SK-N-SH (cell line): ENCODE data around the gene TMEM269. TPM values are rescaled to one million over a fixed set of nuclear protein-coding genes. Genes with fewer than 3 reads are reported as not detected.

Experiments
- CTCF ChIA-PET: fragments of 300-600, 350-600 bp; formaldehyde crosslinking; extraction: SDS; loops from one replicate; lab custom pipeline; 2021; lab: Yijun Ruan, JAX
- POLR2A ChIA-PET: fragments of 350-600 bp; sonication (Branson Sonifier 250); formaldehyde crosslinking; extraction: SDS; loops from one replicate; lab custom pipeline; 2020; ENCODE audit warnings: antibody characterized with exemption, inconsistent platforms; lab: Yijun Ruan, JAX
- DNase-seq: peaks from one replicate; pipeline ENCODE4 v3.0.0; 2012
- H2AFZ ChIP-seq: fragments of 200-600 bp; sonication (generic); 2 replicates; pipeline ENCODE4 v1.8.1; 2016; ENCODE audit warnings: antibody characterized with exemption, mild to moderate bottlenecking, low read depth
- H3F3A ChIP-seq: fragments of 200-600 bp; sonication (generic); replicated peaks from 2 replicates; pipeline ENCODE3; 2016; ENCODE audit warnings: antibody characterized with exemption, mild to moderate bottlenecking; ENCODE audit not compliant: insufficient read depth
- H3K27ac ChIP-seq, 2 experiments: fragments of 200-500 bp in 1 of 2; fragments of 200-600 bp in 1 of 2; sonication (Bioruptor generic) in 1 of 2; sonication (generic), shearing (Covaris generic) in 1 of 2; 2 replicates each; pipeline versions ENCODE4 v1.5.1 to v1.6.1; 2014 to 2016; ENCODE audit warnings: low read depth in 2 of 2, inconsistent platforms in 1 of 2, low read length in 1 of 2, mild to moderate bottlenecking in 1 of 2, mixed read lengths in 1 of 2
- H3K27me3 ChIP-seq: fragments of 200-600 bp; sonication (generic), shearing (Covaris generic); 2 replicates; pipeline ENCODE4 v1.6.1; 2016; ENCODE audit warnings: mixed run types; ENCODE audit not compliant: insufficient read depth
- H3K36me3 ChIP-seq, 2 experiments: fragments of 200-500 bp in 1 of 2; fragments of 200-600 bp in 1 of 2; sonication (Bioruptor generic) in 1 of 2; sonication (generic) in 1 of 2; replicated peaks in 1 of 2; 2 replicates each; pipeline versions ENCODE3 to v1.5.1; 2014 to 2016; ENCODE audit warnings: low read length in 1 of 2, mild to moderate bottlenecking in 1 of 2; ENCODE audit not compliant: insufficient read depth in 2 of 2, control insufficient read depth in 1 of 2
- H3K4me1 ChIP-seq, 2 experiments: fragments of 200-500 bp in 1 of 2; fragments of 200-600 bp in 1 of 2; sonication (Bioruptor generic) in 1 of 2; sonication (generic), shearing (Covaris generic) in 1 of 2; 2 replicates each; pipeline versions ENCODE4 v1.5.1 to v1.6.1; 2014 to 2016; ENCODE audit warnings: low read depth in 1 of 2, low read length in 1 of 2, mixed run types in 1 of 2; ENCODE audit not compliant: insufficient read depth in 2 of 2, control insufficient read depth in 1 of 2
- H3K4me2 ChIP-seq: fragments of 200-600 bp; sonication (generic), shearing (Covaris generic); 2 replicates; pipeline ENCODE4 v1.6.1; 2017; ENCODE audit warnings: mixed run types
- H3K4me3 ChIP-seq, 2 experiments: fragments of 200-500 bp in 1 of 2; fragments of 200-600 bp in 1 of 2; sonication (Bioruptor generic) in 1 of 2; sonication (generic), shearing (Covaris generic) in 1 of 2; 2 replicates each; pipeline versions ENCODE4 v1.5.1 to v1.8.1; 2014 to 2016; ENCODE audit warnings: low read depth in 2 of 2, inconsistent platforms in 1 of 2, low read length in 1 of 2, mild to moderate bottlenecking in 1 of 2, mixed read lengths in 1 of 2, moderate library complexity in 1 of 2
- H3K79me2 ChIP-seq: fragments of 200-600 bp; sonication (generic); 2 replicates; pipeline ENCODE4 v1.8.1; 2017; ENCODE audit warnings: mild to moderate bottlenecking; ENCODE audit not compliant: insufficient read depth
- H3K9ac ChIP-seq: fragments of 200-600 bp; sonication (generic); 2 replicates; pipeline ENCODE4 v1.6.1; 2017; ENCODE audit warnings: mixed run types
- H3K9me2 ChIP-seq: fragments of 200-600 bp; sonication (generic); 2 replicates; pipeline ENCODE4 v1.6.1; 2017; ENCODE audit warnings: mixed run types
- H3K9me3 ChIP-seq: fragments of 200-600 bp; sonication (generic); 2 replicates; pipeline ENCODE4 v1.6.1; 2017; ENCODE audit warnings: mixed run types, mild to moderate bottlenecking, moderate library complexity
- H4K20me1 ChIP-seq: fragments of 200-600 bp; sonication (generic); 2 replicates; pipeline ENCODE4 v1.6.1; 2017; ENCODE audit warnings: mild to moderate bottlenecking, mixed run types; ENCODE audit not compliant: insufficient read depth
- CHD2 ChIP-seq: fragments of 150-350 bp; IDR thresholded peaks from 2 replicates; pipeline ENCODE4 v1.6.1; 2018; ENCODE audit warnings: low read length; ENCODE audit not compliant: partially characterized antibody
- EP300 ChIP-seq, 2 experiments: IDR thresholded peaks; 2 replicates each; pipeline versions ENCODE4 v1.4.0 to v1.6.1; 2012; ENCODE audit warnings: borderline replicate concordance in 1 of 2, low read depth in 1 of 2, low read length in 1 of 2
- FOXM1 ChIP-seq: IDR thresholded peaks from 2 replicates; pipeline ENCODE4 v1.4.0; 2012; ENCODE audit warnings: low read depth, mild to moderate bottlenecking
- GABPA ChIP-seq: IDR thresholded peaks from 2 replicates; pipeline ENCODE4 v1.4.0; 2012; ENCODE audit warnings: low read depth, mild to moderate bottlenecking
- JUND ChIP-seq: IDR thresholded peaks from 2 replicates; pipeline ENCODE4 v1.4.0; 2012
- MXI1 ChIP-seq: IDR thresholded peaks from 2 replicates; pipeline ENCODE4 v1.6.1; 2012; ENCODE audit warnings: mild to moderate bottlenecking, low read depth, low read length, improper control_type of control experiment
- POLR2AphosphoS5 ChIP-seq: IDR thresholded peaks from 2 replicates; pipeline ENCODE4 v1.6.1; 2012; ENCODE audit warnings: low read depth, low read length
- RXRA ChIP-seq: IDR thresholded peaks from 2 replicates; pipeline ENCODE4 v1.4.0; 2012; ENCODE audit warnings: low read depth, mild to moderate bottlenecking, borderline replicate concordance
- WGBS: methylation state at CpG from one replicate; pipeline ENCODE4 v1.1.6; 2017; ENCODE audit warnings: low lambda C conversion rate; 5-methylcytosine and 5-hydroxymethylcytosine counted together
- polyA plus RNA-seq, 3 experiments: library from polyadenylated mRNA; depleted of rRNA; stranded (reverse); fragments of >200 nt; gene quantifications; 2 replicates each; pipeline ENCODE4 v1.2.3, GENCODE V29; 2012
- TF ChIP-seq, protein P1 (sequence below): IDR thresholded peaks from 2 replicates; pipeline ENCODE4 v1.6.1; 2012; ENCODE audit warnings: mild to moderate bottlenecking, low read depth, low read length, moderate library complexity
- TF ChIP-seq, protein P2 (sequence below): IDR thresholded peaks from 2 replicates; pipeline ENCODE4 v1.4.0; 2012; ENCODE audit warnings: low read depth
- TF ChIP-seq, protein P3 (sequence below): fragments of 150-350 bp; IDR thresholded peaks from 2 replicates; pipeline ENCODE4 v1.6.1; 2016; ENCODE audit warnings: mild to moderate bottlenecking, low read depth, low read length
- TF ChIP-seq, protein P4 (sequence below): IDR thresholded peaks from 2 replicates; pipeline ENCODE4 v1.4.0; 2012; ENCODE audit warnings: low read depth, borderline replicate concordance

TMEM269 gene
- polyA plus RNA-seq, 1 of the 3 experiments (the other 2 are of a cell fraction) = 0.05 TPM

DNA sequence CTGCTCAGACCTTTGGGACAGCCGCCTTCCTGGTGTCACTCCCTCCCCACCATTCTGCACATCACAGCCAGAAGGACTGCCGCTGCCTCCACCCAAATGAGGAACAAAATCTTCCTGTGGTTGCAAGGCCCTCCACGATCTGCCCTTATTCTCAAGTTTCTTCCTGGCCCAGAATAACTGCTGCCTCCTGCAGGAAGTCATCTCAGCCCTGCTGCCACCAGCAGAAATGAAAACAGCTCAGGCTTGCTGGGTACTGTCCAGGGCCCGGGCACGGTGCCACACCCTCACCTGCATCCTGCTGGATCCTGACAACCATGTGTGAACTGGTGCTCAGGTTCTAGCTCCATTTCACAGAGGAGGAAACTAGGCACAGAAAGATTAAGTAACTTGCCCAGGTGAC lies 47.5 kb upstream of the TMEM269 start:
- Histone ChIP-seq H3F3A (no peaks in the 10 kb centered on the region), H3K27ac (no peak overlapping the region), H3K9me3 (no peaks in the 10 kb centered on the region), H4K20me1 (no peaks in the 10 kb centered on the region), H3K36me3 (no peaks in the 10 kb centered on the region), H3K4me1 (peaks cover 0 to 7% of the 10 kb centered on the region in 2 experiments; a peak in 1 of 4 replicates), H2AFZ (no peak overlapping the region), H3K4me2 (no peak overlapping the region), H3K27me3 (no peaks in the 10 kb centered on the region), H3K9me2 (no peaks in the 10 kb centered on the region), H3K79me2 (no peaks in the 10 kb centered on the region), H3K9ac (no peak overlapping the region), H3K4me3 (no peak overlapping the region)
- ChIA-PET CTCF (interaction anchor here (1.0 to 5.5 kb wide), 3 partner anchors 11 to 20 kb away, joined by 3 to 25 read pairs (median 3); no protein-coding TSS in a partner anchor), POLR2A (no interaction called here)
- TF ChIP-seq, protein P1, sequence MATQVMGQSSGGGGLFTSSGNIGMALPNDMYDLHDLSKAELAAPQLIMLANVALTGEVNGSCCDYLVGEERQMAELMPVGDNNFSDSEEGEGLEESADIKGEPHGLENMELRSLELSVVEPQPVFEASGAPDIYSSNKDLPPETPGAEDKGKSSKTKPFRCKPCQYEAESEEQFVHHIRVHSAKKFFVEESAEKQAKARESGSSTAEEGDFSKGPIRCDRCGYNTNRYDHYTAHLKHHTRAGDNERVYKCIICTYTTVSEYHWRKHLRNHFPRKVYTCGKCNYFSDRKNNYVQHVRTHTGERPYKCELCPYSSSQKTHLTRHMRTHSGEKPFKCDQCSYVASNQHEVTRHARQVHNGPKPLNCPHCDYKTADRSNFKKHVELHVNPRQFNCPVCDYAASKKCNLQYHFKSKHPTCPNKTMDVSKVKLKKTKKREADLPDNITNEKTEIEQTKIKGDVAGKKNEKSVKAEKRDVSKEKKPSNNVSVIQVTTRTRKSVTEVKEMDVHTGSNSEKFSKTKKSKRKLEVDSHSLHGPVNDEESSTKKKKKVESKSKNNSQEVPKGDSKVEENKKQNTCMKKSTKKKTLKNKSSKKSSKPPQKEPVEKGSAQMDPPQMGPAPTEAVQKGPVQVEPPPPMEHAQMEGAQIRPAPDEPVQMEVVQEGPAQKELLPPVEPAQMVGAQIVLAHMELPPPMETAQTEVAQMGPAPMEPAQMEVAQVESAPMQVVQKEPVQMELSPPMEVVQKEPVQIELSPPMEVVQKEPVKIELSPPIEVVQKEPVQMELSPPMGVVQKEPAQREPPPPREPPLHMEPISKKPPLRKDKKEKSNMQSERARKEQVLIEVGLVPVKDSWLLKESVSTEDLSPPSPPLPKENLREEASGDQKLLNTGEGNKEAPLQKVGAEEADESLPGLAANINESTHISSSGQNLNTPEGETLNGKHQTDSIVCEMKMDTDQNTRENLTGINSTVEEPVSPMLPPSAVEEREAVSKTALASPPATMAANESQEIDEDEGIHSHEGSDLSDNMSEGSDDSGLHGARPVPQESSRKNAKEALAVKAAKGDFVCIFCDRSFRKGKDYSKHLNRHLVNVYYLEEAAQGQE = no peak
- TF ChIP-seq, protein P2, sequence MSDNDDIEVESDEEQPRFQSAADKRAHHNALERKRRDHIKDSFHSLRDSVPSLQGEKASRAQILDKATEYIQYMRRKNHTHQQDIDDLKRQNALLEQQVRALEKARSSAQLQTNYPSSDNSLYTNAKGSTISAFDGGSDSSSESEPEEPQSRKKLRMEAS = no peak
- TF ChIP-seq JUND (no peak), GABPA (no peak), EP300 (IDR thresholded peaks at IDR 0.05; ENCODE audit: borderline replicate concordance in 1 of 2, low read depth in 1 of 2, low read length in 1 of 2) (no peak), FOXM1 (no peak), CHD2 (no peak), POLR2AphosphoS5 (no peak), MXI1 (no peak), RXRA (no peak)
- TF ChIP-seq, protein P3, sequence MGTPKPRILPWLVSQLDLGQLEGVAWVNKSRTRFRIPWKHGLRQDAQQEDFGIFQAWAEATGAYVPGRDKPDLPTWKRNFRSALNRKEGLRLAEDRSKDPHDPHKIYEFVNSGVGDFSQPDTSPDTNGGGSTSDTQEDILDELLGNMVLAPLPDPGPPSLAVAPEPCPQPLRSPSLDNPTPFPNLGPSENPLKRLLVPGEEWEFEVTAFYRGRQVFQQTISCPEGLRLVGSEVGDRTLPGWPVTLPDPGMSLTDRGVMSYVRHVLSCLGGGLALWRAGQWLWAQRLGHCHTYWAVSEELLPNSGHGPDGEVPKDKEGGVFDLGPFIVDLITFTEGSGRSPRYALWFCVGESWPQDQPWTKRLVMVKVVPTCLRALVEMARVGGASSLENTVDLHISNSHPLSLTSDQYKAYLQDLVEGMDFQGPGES = no peak
- TF ChIP-seq, protein P4, sequence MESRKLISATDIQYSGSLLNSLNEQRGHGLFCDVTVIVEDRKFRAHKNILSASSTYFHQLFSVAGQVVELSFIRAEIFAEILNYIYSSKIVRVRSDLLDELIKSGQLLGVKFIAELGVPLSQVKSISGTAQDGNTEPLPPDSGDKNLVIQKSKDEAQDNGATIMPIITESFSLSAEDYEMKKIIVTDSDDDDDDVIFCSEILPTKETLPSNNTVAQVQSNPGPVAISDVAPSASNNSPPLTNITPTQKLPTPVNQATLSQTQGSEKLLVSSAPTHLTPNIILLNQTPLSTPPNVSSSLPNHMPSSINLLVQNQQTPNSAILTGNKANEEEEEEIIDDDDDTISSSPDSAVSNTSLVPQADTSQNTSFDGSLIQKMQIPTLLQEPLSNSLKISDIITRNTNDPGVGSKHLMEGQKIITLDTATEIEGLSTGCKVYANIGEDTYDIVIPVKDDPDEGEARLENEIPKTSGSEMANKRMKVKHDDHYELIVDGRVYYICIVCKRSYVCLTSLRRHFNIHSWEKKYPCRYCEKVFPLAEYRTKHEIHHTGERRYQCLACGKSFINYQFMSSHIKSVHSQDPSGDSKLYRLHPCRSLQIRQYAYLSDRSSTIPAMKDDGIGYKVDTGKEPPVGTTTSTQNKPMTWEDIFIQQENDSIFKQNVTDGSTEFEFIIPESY = no peak
- DNase-seq = no peak
- whole genome bisulfite sequencing = 91% methylated on average over 5 of the region's 5 CpGs
